HL-60 (cell line): ENCODE measurements around the gene CSH1.
"Not testable (repeated sequence)": the region's sequence is repeated elsewhere in the genome, so short reads cannot be mapped to it uniquely, and the experiment has no call there.

Experiments used
- DNase-seq, 2 experiments: peaks; one replicate each; pipeline ENCODE4 v3.0.0-alpha.2; 2010 to 2020; ENCODE audit warnings: low read depth in 1 of 2, low spot score in 1 of 2
- H3K27ac ChIP-seq: fragments of 250-450 bp; sonication (Bioruptor Pico); replicated peaks from 2 replicates; pipeline ENCODE4 v1.5.1; 2020; ENCODE audit warnings: mild to moderate bottlenecking, moderate library complexity
- H3K27me3 ChIP-seq: fragments of 250-450 bp; sonication (Bioruptor Pico); 2 replicates; pipeline ENCODE4 v1.5.1; 2021; ENCODE audit warnings: mild to moderate bottlenecking, moderate library complexity; ENCODE audit not compliant: insufficient read depth, poor library complexity, severe bottlenecking
- H3K4me3 ChIP-seq: replicated peaks from 2 replicates; pipeline ENCODE4 v1.5.1; 2011; ENCODE audit warnings: mild to moderate bottlenecking, control low read depth, low read length; ENCODE audit not compliant: insufficient read depth
- GABPA ChIP-seq: IDR thresholded peaks from 2 replicates; pipeline ENCODE4 v1.6.1; 2012; ENCODE audit warnings: low read depth
- POLR2AphosphoS5 ChIP-seq: IDR thresholded peaks from 2 replicates; pipeline ENCODE4 v1.6.1; 2012; ENCODE audit warnings: low read depth
- SPI1 ChIP-seq: IDR thresholded peaks from 2 replicates; pipeline ENCODE4 v1.6.1; 2012; ENCODE audit warnings: low read depth, mild to moderate bottlenecking, borderline replicate concordance
- long read RNA-seq: library from polyadenylated mRNA; unstranded; transcript quantifications from one replicate; pipeline ENCODE4 v2.0.0, GENCODE V29; 2020
- TF ChIP-seq, protein P1 (sequence below): IDR thresholded peaks from one replicate; pipeline ENCODE4 v1.5.1; 2011; ENCODE audit warnings: low read length, control low read depth, inconsistent platforms; ENCODE audit not compliant: insufficient read depth
- TF ChIP-seq, protein P2 (sequence below): IDR thresholded peaks from 2 replicates; pipeline ENCODE4 v1.6.1; 2012; ENCODE audit warnings: low read depth; ENCODE audit not compliant: insufficient replicate concordance

The CSH1 gene
- long read RNA-seq: 0 reads

DNA sequence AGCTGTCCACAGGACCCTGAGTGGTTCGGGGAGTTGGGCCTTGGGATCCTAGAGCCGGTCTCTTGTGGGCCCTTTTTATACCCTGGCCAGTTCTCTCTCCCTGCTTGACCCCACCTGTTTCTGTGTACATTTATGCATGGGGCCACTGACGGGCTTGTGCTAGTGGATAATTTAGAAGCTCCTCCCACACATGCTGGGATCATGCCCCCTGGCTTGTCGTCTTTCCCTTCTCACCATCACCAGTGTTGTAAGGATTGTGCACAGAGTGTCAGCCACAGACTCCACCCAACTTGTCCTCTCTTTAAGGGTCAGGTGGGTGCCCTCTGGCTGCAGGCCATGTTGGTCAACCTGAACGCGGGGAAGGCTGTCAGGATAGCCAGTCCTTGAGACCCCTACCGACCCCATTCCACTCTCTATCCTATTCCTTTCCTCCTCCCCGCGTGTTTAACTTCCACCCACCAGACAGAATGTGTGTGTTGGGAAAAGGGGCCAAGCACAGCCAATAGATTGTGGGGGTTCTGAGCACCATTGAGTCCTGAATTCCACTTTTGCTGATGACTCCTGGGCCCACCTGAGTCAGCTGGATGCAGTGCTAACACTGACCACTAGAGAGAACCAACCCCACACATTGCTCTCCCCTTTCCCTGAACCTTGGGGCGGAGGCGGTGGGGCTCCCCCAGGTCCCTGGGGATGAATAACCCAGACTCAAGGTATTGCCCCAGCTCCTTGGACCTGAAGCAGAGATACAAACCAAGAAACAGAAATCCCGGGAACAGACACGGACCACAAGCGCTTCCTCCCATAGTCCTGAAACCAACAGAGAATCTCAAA lies at the start of gene CSH1:
Gene CSH1 (minus strand): TSS at position 51 of the 831 bp plus-strand sequence. CDS start 63 bp downstream, outside the sequence.
- H3K4me3 ChIP-seq, DNase-seq, H3K27me3 ChIP-seq, H3K27ac ChIP-seq: not testable (repeated sequence)

DNA sequence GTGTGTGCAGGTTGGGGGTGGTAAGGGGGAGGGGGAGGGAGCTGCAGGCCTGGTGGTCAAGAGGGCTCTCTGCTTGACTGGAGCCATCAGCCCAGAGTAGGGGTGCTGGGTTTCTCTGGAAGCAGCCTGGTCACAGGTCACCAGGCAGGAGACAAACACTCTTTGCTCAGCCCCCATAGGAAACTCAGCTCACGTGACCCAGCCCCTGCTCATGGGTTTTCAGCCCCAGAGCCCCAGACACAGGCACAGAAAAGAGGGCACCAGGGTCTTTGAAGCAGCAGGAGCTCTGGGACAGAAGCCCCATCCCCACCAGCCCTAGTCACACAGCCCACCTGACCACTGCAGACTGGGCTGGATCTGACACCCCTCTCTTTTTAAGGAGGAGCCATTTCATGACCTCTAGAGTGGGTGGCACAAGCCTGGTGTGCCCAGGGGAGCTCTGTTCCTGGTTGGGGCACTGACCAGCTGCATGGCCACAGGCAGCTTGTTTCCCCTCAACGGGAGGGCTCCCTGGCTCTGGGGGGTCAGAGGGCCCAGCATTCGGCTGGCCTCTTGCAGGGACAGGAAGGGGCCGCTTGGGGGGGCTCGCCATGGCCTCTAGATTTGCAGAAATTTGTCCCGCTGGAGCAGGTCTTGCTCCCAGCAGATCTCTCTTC lies 49.5 kb upstream of the CSH1 start:
- peak overlapping the region; percentile 65 for H3K27ac ChIP-seq
- DNase-seq: no peak
- no peaks in the 10 kb centered on the region for H3K27me3 ChIP-seq
- H3K4me3 ChIP-seq: no peak overlapping the region
- TF ChIP-seq, protein P1, sequence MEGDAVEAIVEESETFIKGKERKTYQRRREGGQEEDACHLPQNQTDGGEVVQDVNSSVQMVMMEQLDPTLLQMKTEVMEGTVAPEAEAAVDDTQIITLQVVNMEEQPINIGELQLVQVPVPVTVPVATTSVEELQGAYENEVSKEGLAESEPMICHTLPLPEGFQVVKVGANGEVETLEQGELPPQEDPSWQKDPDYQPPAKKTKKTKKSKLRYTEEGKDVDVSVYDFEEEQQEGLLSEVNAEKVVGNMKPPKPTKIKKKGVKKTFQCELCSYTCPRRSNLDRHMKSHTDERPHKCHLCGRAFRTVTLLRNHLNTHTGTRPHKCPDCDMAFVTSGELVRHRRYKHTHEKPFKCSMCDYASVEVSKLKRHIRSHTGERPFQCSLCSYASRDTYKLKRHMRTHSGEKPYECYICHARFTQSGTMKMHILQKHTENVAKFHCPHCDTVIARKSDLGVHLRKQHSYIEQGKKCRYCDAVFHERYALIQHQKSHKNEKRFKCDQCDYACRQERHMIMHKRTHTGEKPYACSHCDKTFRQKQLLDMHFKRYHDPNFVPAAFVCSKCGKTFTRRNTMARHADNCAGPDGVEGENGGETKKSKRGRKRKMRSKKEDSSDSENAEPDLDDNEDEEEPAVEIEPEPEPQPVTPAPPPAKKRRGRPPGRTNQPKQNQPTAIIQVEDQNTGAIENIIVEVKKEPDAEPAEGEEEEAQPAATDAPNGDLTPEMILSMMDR: no peak
- TF ChIP-seq, protein P2, sequence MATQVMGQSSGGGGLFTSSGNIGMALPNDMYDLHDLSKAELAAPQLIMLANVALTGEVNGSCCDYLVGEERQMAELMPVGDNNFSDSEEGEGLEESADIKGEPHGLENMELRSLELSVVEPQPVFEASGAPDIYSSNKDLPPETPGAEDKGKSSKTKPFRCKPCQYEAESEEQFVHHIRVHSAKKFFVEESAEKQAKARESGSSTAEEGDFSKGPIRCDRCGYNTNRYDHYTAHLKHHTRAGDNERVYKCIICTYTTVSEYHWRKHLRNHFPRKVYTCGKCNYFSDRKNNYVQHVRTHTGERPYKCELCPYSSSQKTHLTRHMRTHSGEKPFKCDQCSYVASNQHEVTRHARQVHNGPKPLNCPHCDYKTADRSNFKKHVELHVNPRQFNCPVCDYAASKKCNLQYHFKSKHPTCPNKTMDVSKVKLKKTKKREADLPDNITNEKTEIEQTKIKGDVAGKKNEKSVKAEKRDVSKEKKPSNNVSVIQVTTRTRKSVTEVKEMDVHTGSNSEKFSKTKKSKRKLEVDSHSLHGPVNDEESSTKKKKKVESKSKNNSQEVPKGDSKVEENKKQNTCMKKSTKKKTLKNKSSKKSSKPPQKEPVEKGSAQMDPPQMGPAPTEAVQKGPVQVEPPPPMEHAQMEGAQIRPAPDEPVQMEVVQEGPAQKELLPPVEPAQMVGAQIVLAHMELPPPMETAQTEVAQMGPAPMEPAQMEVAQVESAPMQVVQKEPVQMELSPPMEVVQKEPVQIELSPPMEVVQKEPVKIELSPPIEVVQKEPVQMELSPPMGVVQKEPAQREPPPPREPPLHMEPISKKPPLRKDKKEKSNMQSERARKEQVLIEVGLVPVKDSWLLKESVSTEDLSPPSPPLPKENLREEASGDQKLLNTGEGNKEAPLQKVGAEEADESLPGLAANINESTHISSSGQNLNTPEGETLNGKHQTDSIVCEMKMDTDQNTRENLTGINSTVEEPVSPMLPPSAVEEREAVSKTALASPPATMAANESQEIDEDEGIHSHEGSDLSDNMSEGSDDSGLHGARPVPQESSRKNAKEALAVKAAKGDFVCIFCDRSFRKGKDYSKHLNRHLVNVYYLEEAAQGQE: no peak
- TF ChIP-seq GABPA: no peak

DNA sequence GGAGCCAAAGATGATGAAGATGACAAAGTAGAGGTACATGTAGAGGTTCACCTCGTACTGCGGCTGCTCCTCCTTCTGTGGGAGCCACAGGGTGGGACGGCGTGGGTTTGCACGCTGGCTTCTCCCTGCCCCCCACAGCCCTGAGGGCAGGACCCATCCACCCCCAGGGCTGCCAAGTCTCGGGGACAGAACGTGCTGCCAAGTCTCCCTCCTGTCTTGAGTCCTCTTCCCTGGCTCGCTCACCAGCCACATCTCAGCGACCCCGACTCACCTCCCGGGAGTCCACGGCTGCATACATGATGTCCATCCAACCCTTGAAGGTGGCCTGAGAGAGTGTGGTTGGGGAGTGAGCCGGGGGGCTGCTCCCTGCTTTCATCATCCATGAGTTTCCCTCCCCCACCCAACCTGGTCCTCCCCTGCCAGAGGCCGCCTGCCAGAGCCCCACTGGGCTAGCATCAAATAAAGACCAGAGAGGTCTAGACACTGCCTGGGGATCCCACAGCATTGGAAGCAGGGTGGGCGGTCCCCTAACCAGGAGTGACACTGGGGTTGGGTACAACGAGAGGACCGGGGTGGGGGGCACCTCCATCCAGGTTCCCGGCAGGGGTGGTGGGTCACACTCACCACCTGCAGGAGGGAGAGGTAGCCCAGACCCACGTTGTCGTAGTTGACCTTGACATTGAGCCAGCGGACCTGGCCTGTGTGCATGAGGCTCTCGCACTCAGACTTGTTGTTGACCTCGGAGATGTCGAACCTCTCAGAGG lies 48.5 kb upstream of the CSH1 start:
- DNase-seq: no peak
- TF ChIP-seq POLR2AphosphoS5 (no peak), SPI1 (no peak), GABPA (no peak)
- TF ChIP-seq, protein P1: no peak
- TF ChIP-seq, protein P2: no peak
- Histone ChIP-seq H3K27ac (no peak overlapping the region), H3K4me3 (no peak overlapping the region), H3K27me3 (no peaks in the 10 kb centered on the region)

DNA sequence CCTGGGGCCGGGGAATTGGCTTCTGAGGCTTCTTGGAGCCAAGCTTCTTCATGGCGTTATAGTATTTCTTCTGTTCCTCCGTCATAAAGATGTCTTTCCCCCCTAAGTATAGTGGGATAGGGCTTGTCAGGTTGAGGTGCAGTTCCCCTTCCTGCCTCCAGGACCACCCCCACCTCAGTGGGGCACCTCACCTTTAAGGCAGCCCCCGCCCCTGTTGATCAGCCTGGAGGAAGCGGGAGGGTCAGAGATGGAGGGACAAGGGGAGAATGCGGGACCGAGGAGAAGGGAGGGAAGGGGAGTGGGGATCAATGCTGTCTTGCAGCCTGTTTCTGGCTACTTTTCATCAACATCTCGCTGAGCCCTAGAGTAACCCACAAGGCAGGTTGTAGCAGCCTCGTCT lies 47.4 kb upstream of the CSH1 start:
- TF ChIP-seq, protein P1: no peak
- no peak for TF ChIP-seq SPI1
- TF ChIP-seq GABPA: no peak
- TF ChIP-seq, protein P2: no peak
- TF ChIP-seq POLR2AphosphoS5: no peak
- DNase-seq: no peak
- H3K27ac ChIP-seq: no peak overlapping the region
- H3K27me3 ChIP-seq: no peaks in the 10 kb centered on the region
- H3K4me3 ChIP-seq: no peak overlapping the region
